Right lobe of liver (tissue), 6 donors: ENCODE results near the gene CBL. TPM values are rescaled to one million over a fixed set of nuclear protein-coding genes. Genes with fewer than 3 reads are reported as not detected.
A peak's percentile ranks its signal among the peaks of the same experiment; 100 is the strongest.
"Not testable (repeated sequence)": the region's sequence is repeated elsewhere in the genome, so short reads cannot be mapped to it uniquely, and the experiment has no call there.

Experiments
- ATAC-seq, 4 donors: fragments of 200-7000 bp; cut with Tn5 transposase; one replicate each; pipeline ENCODE4 v1.9.1; 2020; ENCODE audit warnings: mild to moderate bottlenecking in 4 of 4, moderate library complexity in 4 of 4
- DNase-seq, 3 donors: peaks; one replicate each; pipeline ENCODE4 v3.0.0-alpha.2; 2020
- H3K27ac ChIP-seq, 3 donors: fragments of 200-600 bp; one replicate each; pipeline ENCODE4 v1.8.0; 2022
- H3K27me3 ChIP-seq, 2 donors: fragments of 200-600 bp; one replicate each; pipeline ENCODE4 v1.8.0; 2022
- H3K36me3 ChIP-seq, 4 donors: fragments of 200-600 bp; sonication (generic) in 1 of 4; one replicate each; pipeline versions ENCODE4 v1.5.1 to v1.8.0; 2017 to 2022; ENCODE audit warnings: control low read depth in 1 of 4
- H3K4me1 ChIP-seq, 4 donors: fragments of 200-600 bp; sonication (generic) in 1 of 4; one replicate each; pipeline versions ENCODE4 v1.5.1 to v1.8.0; 2017 to 2022; ENCODE audit warnings: control low read depth in 1 of 4
- H3K4me3 ChIP-seq, 3 donors: fragments of 200-600 bp; one replicate each; pipeline ENCODE4 v1.8.0; 2022
- H3K9me3 ChIP-seq, 4 donors: fragments of 200-600 bp; sonication (generic) in 1 of 4; one replicate each; pipeline versions ENCODE4 v1.5.1 to v1.8.0; 2017 to 2022; ENCODE audit warnings: control low read depth in 1 of 4
- CTCF ChIP-seq, 4 donors: fragments of 200-600 bp in 3 of 4; fragments of 450-650 bp in 1 of 4; IDR thresholded peaks; one replicate each; pipeline versions ENCODE4 v1.5.1 to v1.8.0; 2016 to 2022; ENCODE audit warnings: antibody characterized with exemption in 4 of 4, mild to moderate bottlenecking in 2 of 4
- POLR2A ChIP-seq: fragments of 450-650 bp; IDR thresholded peaks from one replicate; pipeline ENCODE4 v1.6.1; 2017; ENCODE audit warnings: antibody characterized with exemption, mild to moderate bottlenecking
- WGBS: methylation state at CpG from one replicate; pipeline ENCODE4 v1.1.6; 2018; ENCODE audit warnings: low coverage, low lambda C conversion rate; ENCODE audit not compliant: insufficient coverage; ENCODE audit errors: missing lambda C conversion rate; 5-methylcytosine and 5-hydroxymethylcytosine counted together
- intact Hi-C, 2 donors: fragments of 100-400 bp; cut with DNase I; formaldehyde crosslinking; loops; one replicate each; pipeline versions ENCODE4 v1.11.2 to v1.14.1; 2022
- total RNA-seq, 6 experiments: library from RNA; depleted of rRNA in 2 of 6; stranded (reverse); fragments of >200 nt in 2 of 6; fragmentation: NEBNext Ultra II Directional in 3 of 6; extraction: Animal tissue kit (Norgen Biotek cat#: 25700) in 3 of 6; gene quantifications; one replicate each; pipeline versions ENCODE4 v1.1.0 to v1.2.4, GENCODE V29; 2016 to 2023
- donor health status: DM: no; HTN: yes; CAD: no.
- donor health status: DM: no; HTN: no; CAD: no.
- donor health status: DM: no; HTN: no; CAD: no.
- donor health status: DM: no; HTN: yes; CAD: no.
- donor health status: DM: no; HTN: yes; CAD: no.

Gene CBL
- total RNA-seq, 6 experiments from 2014 or later: 3.1 to 7.1 (median 4.6) TPM

GRCh38 chr11:119194811-119195440, 11.2 kb upstream of the CBL start:
- Histone ChIP-seq H3K27me3 (no peaks in the 10 kb centered on the region), H3K36me3 (no peaks in the 10 kb centered on the region), H3K4me1 (no peaks in the 10 kb centered on the region), H3K27ac (no peak overlapping the region), H3K4me3 (no peak overlapping the region), H3K9me3 (no peaks in the 10 kb centered on the region)
- DNase-seq: no peak
- intact Hi-C loops: no loop called here
- no peak for ATAC-seq
- WGBS: 65% methylated on average over 3 of the region's 7 CpGs
- TF ChIP-seq POLR2A (no peak), CTCF (IDR thresholded peaks at IDR 0.05) (no peak)

DNA sequence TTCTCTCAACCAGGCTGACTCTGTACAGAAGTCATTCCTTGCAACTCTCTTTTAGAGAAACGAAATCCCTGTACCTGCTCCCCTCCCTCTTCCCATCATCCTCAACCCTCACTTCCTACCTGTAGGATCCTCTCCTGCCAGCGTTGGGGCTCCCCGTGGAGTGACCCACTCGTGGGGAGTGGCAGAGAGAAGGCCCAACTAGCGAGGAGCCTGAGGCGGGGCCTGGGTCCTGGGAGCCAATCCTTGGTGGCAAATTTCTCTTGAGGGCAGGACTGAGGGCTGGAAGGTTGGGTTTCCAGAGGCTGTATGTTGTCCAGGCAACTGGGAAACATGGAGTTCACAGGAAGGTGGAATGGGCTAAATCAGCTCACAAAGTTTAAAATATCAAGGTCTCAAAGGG, 10.5 kb upstream of the CBL start:
- no peak for DNase-seq
- no peak overlapping the region for H3K4me3 ChIP-seq
- WGBS: 56% methylated on average over 6 of the region's 6 CpGs
- H3K27me3 ChIP-seq: no peaks in the 10 kb centered on the region
- ATAC-seq: peak; percentile 51 to 70 (median 58)
- no peaks in the 10 kb centered on the region for H3K9me3 ChIP-seq
- H3K36me3 ChIP-seq: no peaks in the 10 kb centered on the region
- no peaks in the 10 kb centered on the region for H3K4me1 ChIP-seq
- intact Hi-C loops: no loop called here
- no peak overlapping the region for H3K27ac ChIP-seq
- TF ChIP-seq POLR2A: no peak
- TF ChIP-seq CTCF (IDR thresholded peaks at IDR 0.05): no peak

DNA sequence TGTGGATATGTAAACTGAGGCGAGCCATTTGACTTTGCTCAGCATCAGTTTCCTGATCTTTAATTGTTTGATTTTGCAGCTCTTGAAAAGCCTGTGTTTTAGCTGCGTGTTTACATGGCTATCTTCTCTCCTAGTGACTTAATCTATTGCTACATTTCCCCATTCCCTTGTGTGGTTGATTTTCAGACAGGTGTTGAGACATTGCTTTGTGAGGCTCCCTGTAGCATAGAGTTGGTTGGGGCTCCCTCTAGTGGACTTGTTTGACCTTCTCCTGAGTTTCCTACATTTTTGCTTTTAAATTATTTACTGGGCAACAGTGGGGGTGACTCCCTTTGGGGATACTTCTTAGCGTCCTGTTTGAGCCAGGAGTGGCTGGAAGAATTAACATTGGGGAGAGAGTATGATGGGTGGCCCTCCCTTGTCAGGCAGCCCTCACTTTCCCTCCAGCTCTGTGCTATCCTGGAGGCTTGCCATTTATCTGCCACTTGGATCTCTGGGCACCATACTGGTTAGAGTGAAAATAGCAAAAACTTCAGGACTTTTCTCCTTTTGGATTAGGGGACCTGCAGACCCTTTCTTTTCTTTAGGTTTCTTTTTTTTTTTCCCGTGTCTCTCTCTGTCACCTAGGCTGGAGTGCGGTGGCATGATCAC, 9.2 kb upstream of the CBL start:
- WGBS: 10% methylated on average over 3 of the region's 5 CpGs
- Histone ChIP-seq H3K27ac (no peak overlapping the region), H3K9me3 (no peaks in the 10 kb centered on the region), H3K27me3 (no peaks in the 10 kb centered on the region), H3K36me3 (no peaks in the 10 kb centered on the region), H3K4me1 (no peaks in the 10 kb centered on the region), H3K4me3 (no peak overlapping the region)
- DNase-seq (peak in 1 of 3 donors; percentile 76), ATAC-seq (peak; percentile 96 to 99 (median 98))
- intact Hi-C loops: no loop called here
- peak; percentile 77 to 89 (median 82) for TF ChIP-seq CTCF (IDR thresholded peaks at IDR 0.05)
- no peak for TF ChIP-seq POLR2A

GRCh38 chr11:119198925-119199324, 7.2 kb upstream of the CBL start:
- intact Hi-C loops: no loop called here
- no peaks in the 10 kb centered on the region for H3K27me3 ChIP-seq
- 80% methylated on average over 6 of the region's 6 CpGs for WGBS
- no peak overlapping the region for H3K4me3 ChIP-seq
- H3K36me3 ChIP-seq: no peaks in the 10 kb centered on the region
- no peak overlapping the region for H3K27ac ChIP-seq
- H3K4me1 ChIP-seq: no peaks in the 10 kb centered on the region
- no peak for ATAC-seq
- H3K9me3 ChIP-seq: no peaks in the 10 kb centered on the region
- TF ChIP-seq POLR2A (no peak), CTCF (IDR thresholded peaks at IDR 0.05) (no peak)
- DNase-seq: no peak

- ATAC-seq, H3K4me3 ChIP-seq, H3K9me3 ChIP-seq, H3K27ac ChIP-seq, H3K4me1 ChIP-seq, H3K36me3 ChIP-seq, DNase-seq, H3K27me3 ChIP-seq: not testable (repeated sequence)
- intact Hi-C loops: loop anchor here in 1 of 2 donors (10.0 kb wide), 1 partner anchor 46 kb away; no protein-coding TSS in a partner anchor
- WGBS: 93% methylated on average over 3 of the region's 5 CpGs
Measured at GRCh38 chr11:119201236-119201635, 4.9 kb upstream of the CBL start.
